Kidney capillary endothelial cell (primary cell): ENCODE results near the gene CST1.

ENCODE experiments used
- DNase-seq: peaks from one replicate; pipeline ENCODE4 v3.0.0-alpha.2; 2018; ENCODE audit warnings: low spot score

Gene CST1

GRCh38 chr20:23702021-23702420, 48.7 kb downstream of the CST1 start:
- DNase-seq, result no peak

- no peak for DNase-seq
These were observed 49.8 kb downstream of the CST1 start for GRCh38 chr20:23700931-23701330.

GRCh38 chr20:23697947-23698346, 52.8 kb downstream of the CST1 start:
- DNase-seq, result no peak
